Measurements from ENCODE around the gene PPP2R5A. TPM values are rescaled to one million over a fixed set of nuclear protein-coding genes. Genes with fewer than 3 reads are reported as not detected.
"Not testable (repeated sequence)": the region's sequence is repeated elsewhere in the genome, so short reads cannot be mapped to it uniquely, and the experiment has no call there.

Gene PPP2R5A
- total and polyA plus RNA-seq, 8 donors, result 38.4 to 72.6 (median 52.5) TPM

DNA sequence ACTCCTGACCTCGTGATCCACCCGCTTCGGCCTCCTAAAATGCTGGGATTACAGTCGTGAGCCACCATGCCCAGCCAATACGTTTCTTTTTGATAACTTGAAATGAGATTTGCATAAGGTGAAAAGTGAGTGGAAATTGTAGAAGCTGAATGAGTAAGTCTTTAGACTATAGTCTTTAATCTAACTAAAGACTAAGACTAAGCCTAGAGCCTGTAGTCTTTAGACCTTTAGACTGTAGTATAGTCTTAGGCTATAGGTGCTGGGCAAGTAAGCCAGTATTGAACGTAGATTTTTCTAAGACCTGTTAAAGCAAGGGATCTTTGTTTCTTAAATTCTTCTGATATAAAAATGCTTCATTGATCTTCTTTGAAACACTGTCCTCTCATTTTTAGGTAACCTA is 12.1 kb downstream of the PPP2R5A start:
- Histone ChIP-seq H3K4me3 (no peak overlapping the region), H3K4me1 (peaks cover 0 to 66% (median 37%) of the 10 kb centered on the region in 4 donors), H3K36me3 (no peaks in the 10 kb centered on the region), H3K27ac (no peak overlapping the region), H3K9me3 (no peaks in the 10 kb centered on the region), H3K27me3 (no peaks in the 10 kb centered on the region)
- DNase-seq, result no peak
- WGBS, 5 donors, result 84 to 91% (median 88%) methylated on average over 6 of the region's 6 CpGs
- intact Hi-C loops (cut with DNase I; ENCODE audit: low total_unique reads), result loop anchor here (10.0 kb wide), 1 partner anchor 233 kb away; no protein-coding TSS in a partner anchor
- TF ChIP-seq EP300 (IDR thresholded peaks at IDR 0.05), result no peak
- no peak for TF ChIP-seq POLR2AphosphoS5 (IDR thresholded peaks at IDR 0.05)
- TF ChIP-seq, protein P1, sequence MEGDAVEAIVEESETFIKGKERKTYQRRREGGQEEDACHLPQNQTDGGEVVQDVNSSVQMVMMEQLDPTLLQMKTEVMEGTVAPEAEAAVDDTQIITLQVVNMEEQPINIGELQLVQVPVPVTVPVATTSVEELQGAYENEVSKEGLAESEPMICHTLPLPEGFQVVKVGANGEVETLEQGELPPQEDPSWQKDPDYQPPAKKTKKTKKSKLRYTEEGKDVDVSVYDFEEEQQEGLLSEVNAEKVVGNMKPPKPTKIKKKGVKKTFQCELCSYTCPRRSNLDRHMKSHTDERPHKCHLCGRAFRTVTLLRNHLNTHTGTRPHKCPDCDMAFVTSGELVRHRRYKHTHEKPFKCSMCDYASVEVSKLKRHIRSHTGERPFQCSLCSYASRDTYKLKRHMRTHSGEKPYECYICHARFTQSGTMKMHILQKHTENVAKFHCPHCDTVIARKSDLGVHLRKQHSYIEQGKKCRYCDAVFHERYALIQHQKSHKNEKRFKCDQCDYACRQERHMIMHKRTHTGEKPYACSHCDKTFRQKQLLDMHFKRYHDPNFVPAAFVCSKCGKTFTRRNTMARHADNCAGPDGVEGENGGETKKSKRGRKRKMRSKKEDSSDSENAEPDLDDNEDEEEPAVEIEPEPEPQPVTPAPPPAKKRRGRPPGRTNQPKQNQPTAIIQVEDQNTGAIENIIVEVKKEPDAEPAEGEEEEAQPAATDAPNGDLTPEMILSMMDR (IDR thresholded peaks at IDR 0.05), result no peak
- TF ChIP-seq POLR2A (IDR thresholded peaks at IDR 0.05), result no peak

DNA sequence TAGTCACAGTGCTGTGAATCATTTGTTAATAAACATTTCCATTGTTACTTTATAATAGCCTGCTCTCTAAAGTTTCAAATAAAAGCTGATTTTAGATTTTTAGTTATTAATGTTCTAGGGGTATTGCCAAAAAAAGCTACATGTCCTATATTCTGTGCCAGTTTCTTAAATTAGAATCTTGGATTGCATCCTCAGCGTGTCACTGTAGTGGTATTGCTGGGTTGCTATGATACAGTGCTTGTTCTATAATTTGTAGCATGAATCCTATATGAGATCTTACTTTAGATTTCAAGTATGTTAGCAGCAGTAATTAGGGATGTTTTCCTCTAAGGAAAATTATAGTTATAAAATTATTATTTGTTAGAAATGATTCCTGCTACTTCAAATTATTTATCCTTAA is 16.4 kb downstream of the PPP2R5A start:
- H3K36me3 ChIP-seq, result no peaks in the 10 kb centered on the region
- intact Hi-C loops (cut with DNase I; ENCODE audit: low total_unique reads), result no loop called here
- H3K4me1 ChIP-seq, result peaks cover 0 to 43% (median 20%) of the 10 kb centered on the region in 4 donors
- no peaks in the 10 kb centered on the region for H3K27me3 ChIP-seq
- no peaks in the 10 kb centered on the region for H3K9me3 ChIP-seq
- H3K27ac ChIP-seq, result no peak overlapping the region
- peak in 1 of 2 donors; percentile 23 for DNase-seq
- H3K4me3 ChIP-seq, result no peak overlapping the region
- 50 to 75% (median 57%) methylated on average over 1 of the region's 1 CpG for WGBS, 5 donors
- TF ChIP-seq POLR2A (IDR thresholded peaks at IDR 0.05), result no peak
- TF ChIP-seq EP300 (IDR thresholded peaks at IDR 0.05), result no peak
- no peak for TF ChIP-seq POLR2AphosphoS5 (IDR thresholded peaks at IDR 0.05)
- TF ChIP-seq, protein P1 (IDR thresholded peaks at IDR 0.05), result no peak

DNA sequence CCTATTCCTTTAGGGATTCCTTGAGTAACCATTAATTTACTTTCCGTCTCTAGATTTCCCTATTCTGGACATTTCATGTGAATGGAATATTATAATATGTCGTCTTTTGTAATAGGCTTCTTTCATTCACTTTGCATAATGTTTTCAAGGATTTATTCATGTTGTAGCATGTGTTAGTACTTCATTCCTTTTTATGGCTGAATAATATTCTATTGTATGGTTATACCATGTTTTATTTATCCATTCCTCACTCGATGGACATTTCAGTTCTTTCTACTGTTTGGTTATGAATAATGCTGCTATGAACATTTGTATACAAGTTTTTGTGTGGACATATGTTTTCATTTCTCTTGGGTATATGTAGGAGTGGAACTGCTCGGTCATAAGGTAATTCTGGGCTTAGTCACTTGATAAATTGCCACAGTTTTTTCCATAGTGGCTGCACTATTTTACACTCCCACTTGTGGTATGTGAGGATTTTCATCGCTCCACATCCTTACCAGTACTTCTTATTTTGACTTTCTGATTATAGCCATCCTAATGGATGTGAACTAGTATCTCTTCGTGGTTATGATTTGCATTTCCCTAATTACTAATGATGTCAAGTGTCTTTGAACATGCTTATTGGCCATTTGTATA is 17.7 kb downstream of the PPP2R5A start:
- no peaks in the 10 kb centered on the region for H3K9me3 ChIP-seq
- peaks cover 0 to under 1% (median 0%) of the 10 kb centered on the region in 4 donors for H3K36me3 ChIP-seq
- no peaks in the 10 kb centered on the region for H3K27me3 ChIP-seq
- DNase-seq, result no peak
- TF ChIP-seq, protein P1 (IDR thresholded peaks at IDR 0.05), result no peak
- TF ChIP-seq EP300 (IDR thresholded peaks at IDR 0.05) (no peak), POLR2AphosphoS5 (IDR thresholded peaks at IDR 0.05) (no peak), POLR2A (IDR thresholded peaks at IDR 0.05) (no peak)
- H3K27ac ChIP-seq, result no peak overlapping the region
- H3K4me3 ChIP-seq, result no peak overlapping the region
- 80 to 88% (median 82%) methylated on average over 6 of the region's 6 CpGs for WGBS, 5 donors
- H3K4me1 ChIP-seq, result peaks cover 0 to 41% (median 22%) of the 10 kb centered on the region in 4 donors
- intact Hi-C loops (cut with DNase I; ENCODE audit: low total_unique reads), result no loop called here

DNA sequence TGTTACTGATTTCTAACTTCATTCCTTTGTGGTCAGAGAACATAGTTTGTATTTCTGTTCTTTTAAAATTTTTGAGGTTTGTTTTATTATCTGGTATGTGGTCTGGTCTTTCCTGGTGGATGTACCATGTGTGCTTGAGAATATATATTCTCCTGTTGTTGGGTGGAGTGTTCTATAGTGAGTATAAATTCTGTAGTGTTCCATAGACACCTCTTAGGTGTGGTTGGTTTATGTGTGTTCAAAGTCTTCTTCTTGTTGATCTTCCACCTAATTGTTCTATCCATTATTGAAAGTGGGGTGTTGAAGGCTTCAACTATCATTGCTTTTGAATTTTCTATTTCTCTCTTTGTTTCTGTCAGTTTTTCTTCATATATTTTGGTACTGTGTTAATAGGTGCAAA is 20.1 kb downstream of the PPP2R5A start:
- TF ChIP-seq POLR2AphosphoS5 (IDR thresholded peaks at IDR 0.05), result no peak
- peaks cover 0 to 16% (median 10%) of the 10 kb centered on the region in 4 donors for H3K36me3 ChIP-seq
- no peaks in the 10 kb centered on the region for H3K27me3 ChIP-seq
- no peaks in the 10 kb centered on the region for H3K9me3 ChIP-seq
- peaks cover 0 to 49% (median 22%) of the 10 kb centered on the region in 4 donors for H3K4me1 ChIP-seq
- intact Hi-C loops (cut with DNase I; ENCODE audit: low total_unique reads), result no loop called here
- no peak overlapping the region for H3K27ac ChIP-seq
- DNase-seq, result no peak
- no peak overlapping the region for H3K4me3 ChIP-seq

DNA sequence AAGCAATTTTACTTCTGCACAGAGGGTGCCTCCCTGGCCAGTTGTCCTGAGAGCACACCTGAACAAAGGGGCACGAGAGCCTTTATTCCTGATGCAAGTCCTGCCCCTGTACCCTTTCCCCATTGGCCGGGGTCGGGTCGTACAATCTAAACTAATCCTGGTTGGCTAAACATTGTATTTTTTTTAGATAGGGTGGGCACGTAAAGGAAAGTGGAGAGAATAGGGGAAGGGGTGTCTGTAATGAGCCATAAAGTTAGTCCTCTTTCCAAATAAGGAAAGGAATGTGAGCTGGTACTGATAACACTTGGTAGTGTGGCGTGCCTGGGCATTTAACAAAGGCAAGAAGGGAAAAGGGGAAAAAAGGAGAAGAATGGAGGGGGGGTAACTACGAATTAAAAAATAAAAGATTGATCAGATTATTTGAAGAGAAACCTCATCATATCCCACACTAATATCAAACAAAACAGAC is 20.8 kb downstream of the PPP2R5A start:
- H3K36me3 ChIP-seq, result peaks cover 0 to 16% (median 10%) of the 10 kb centered on the region in 4 donors
- WGBS, 5 donors, result 56 to 71% (median 61%) methylated on average over 7 of the region's 7 CpGs
- DNase-seq, result not testable (repeated sequence)

More for the DNA sequence above, 20.8 kb downstream of the PPP2R5A start:
- H3K27me3 ChIP-seq; intact Hi-C loops (cut with DNase I; ENCODE audit: low total_unique reads); H3K4me3 ChIP-seq; H3K9me3 ChIP-seq: not testable (repeated sequence)
- H3K27ac ChIP-seq, result peak overlapping the region in 1 of 5 donors; percentile 25
- H3K4me1 ChIP-seq, result peaks cover 0 to 49% (median 22%) of the 10 kb centered on the region in 4 donors
